Spleen (tissue), 11 donors: ENCODE data around the gene MAP4K4. TPM values are rescaled to one million over a fixed set of nuclear protein-coding genes. Genes with fewer than 3 reads are reported as not detected.

ENCODE experiments used
- DNase-seq: peaks from one replicate; pipeline ENCODE4 v3.0.0-alpha.2; 2020
- H3K27ac ChIP-seq, 8 donors: fragments of 200-600 bp; sonication (generic) in 7 of 8; 1 replicate in 4 of 8; 2 replicates in 4 of 8; pipeline versions ENCODE4 v1.5.0 to v1.8.0; 2016 to 2021; ENCODE audit warnings: inconsistent platforms in 4 of 8, mild to moderate bottlenecking in 4 of 8, moderate library complexity in 1 of 8
- H3K27me3 ChIP-seq, 7 donors: fragments of 200-600 bp; sonication (generic) in 6 of 7; replicated peaks in 1 of 7; 1 replicate in 4 of 7; 2 replicates in 3 of 7; pipeline versions ENCODE4 v1.5.0 to v1.8.0; 2016 to 2021; ENCODE audit warnings: inconsistent platforms in 3 of 7, mild to moderate bottlenecking in 1 of 7
- H3K36me3 ChIP-seq, 6 donors: fragments of 200-600 bp; sonication (generic) in 5 of 6; 1 replicate in 4 of 6; 2 replicates in 2 of 6; pipeline versions ENCODE4 v1.5.0 to v1.8.0; 2016 to 2021; ENCODE audit warnings: inconsistent platforms in 2 of 6
- H3K4me1 ChIP-seq, 6 donors: fragments of 200-600 bp; sonication (generic) in 5 of 6; 1 replicate in 3 of 6; 2 replicates in 3 of 6; pipeline versions ENCODE4 v1.5.0 to v1.8.0; 2016 to 2021; ENCODE audit warnings: inconsistent platforms in 3 of 6
- H3K4me3 ChIP-seq, 8 donors: fragments of 200-600 bp; sonication (generic) in 7 of 8; 1 replicate in 4 of 8; 2 replicates in 4 of 8; pipeline versions ENCODE4 v1.5.0 to v1.8.0; 2016 to 2021; ENCODE audit warnings: inconsistent platforms in 4 of 8, mild to moderate bottlenecking in 4 of 8, moderate library complexity in 2 of 8
- H3K9me3 ChIP-seq, 8 donors: fragments of 200-600 bp; sonication (generic) in 7 of 8; 1 replicate in 4 of 8; 2 replicates in 4 of 8; pipeline versions ENCODE4 v1.5.0 to v1.8.0; 2016 to 2021; ENCODE audit warnings: inconsistent platforms in 4 of 8
- POLR2A ChIP-seq, 3 donors: fragments of 450-650 bp; IDR thresholded peaks; one replicate each; pipeline ENCODE4 v1.5.1; 2017; ENCODE audit warnings: antibody characterized with exemption in 3 of 3, mild to moderate bottlenecking in 1 of 3
- POLR2AphosphoS5 ChIP-seq, 3 donors: sonication (generic); formaldehyde crosslinking; IDR thresholded peaks; one replicate each; pipeline ENCODE4 v1.5.1; 2017; ENCODE audit warnings: antibody characterized with exemption in 3 of 3
- WGBS, 5 donors: extraction: QIAGEN DNeasy Blood & Tissue Kit in 3 of 5; methylation state at CpG; one replicate each; pipeline versions ENCODE4 v1.1.5 to v1.1.7; 2013 to 2018; 5-methylcytosine and 5-hydroxymethylcytosine counted together
- intact Hi-C: fragments of 100-400 bp; cut with DNase I; formaldehyde crosslinking; loops from one replicate; pipeline ENCODE4 v1.15.0; 2023; ENCODE audit warnings: low total_unique reads
- polyA plus RNA-seq, 3 donors: library from polyadenylated mRNA; stranded (reverse); fragments of 200-250 nt; gene quantifications; one replicate each; pipeline ENCODE4 v1.2.1, GENCODE V29; 2013
- total RNA-seq, 7 donors: library from RNA; depleted of rRNA in 3 of 7; stranded (reverse); fragments of >200 nt in 3 of 7; fragmentation: NEBNext Ultra II Directional in 4 of 7; extraction: Animal tissue kit (Norgen Biotek cat#: 25700) in 4 of 7; gene quantifications; one replicate each; pipeline versions ENCODE4 v1.1.0 to v1.2.1, GENCODE V29; 2016 to 2021
- TF ChIP-seq, protein P1 (sequence below), 11 experiments: fragments of 200-600 bp in 7 of 11; fragments of 450-650 bp in 4 of 11; sonication (generic) in 4 of 11; IDR thresholded peaks in 8 of 11; conservative IDR thresholded peaks in 3 of 11; 1 replicate in 7 of 11; 2 replicates in 4 of 11; pipeline versions ENCODE4 v1.4.0 to v1.8.0; 2016 to 2021; ENCODE audit warnings: antibody characterized with exemption in 11 of 11, inconsistent platforms in 4 of 11, mild to moderate bottlenecking in 1 of 11
- donor health status: healthy with polysubstance abuse.
- donor health status: DM: no; HTN: no; CAD: no; lungs with moderate emphysema.
- donor health status: DM: no; HTN: no; CAD: no.
- donor health status: Bipolar disorder and iron deficiency.
- donor health status: healthy.
- donor health status: DM: no; HTN: no; CAD: no.
- donor health status: DM: yes; HTN: yes; CAD: no.

The MAP4K4 gene
- total and polyA plus RNA-seq, 10 donors = 16.7 to 108 (median 71.7) TPM

DNA sequence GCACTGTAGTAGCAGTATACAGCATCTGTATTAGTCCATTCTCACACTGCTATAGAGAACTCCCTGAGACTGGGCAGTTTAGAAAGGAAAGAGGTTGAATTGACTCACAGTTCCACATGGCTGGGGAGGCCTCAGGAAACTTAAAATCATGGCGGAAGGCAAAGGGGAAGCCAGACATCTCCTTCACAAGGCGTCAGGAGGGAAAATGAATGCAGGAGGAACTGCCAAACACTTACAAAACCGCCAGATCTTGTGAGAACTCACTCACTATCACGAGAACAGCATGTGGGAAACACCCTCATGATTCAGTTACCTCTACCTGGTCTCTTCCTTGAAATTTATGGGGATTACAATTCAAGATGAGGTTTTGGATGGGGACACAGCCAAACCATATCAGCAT, 25.4 kb downstream of the MAP4K4 start:
- H3K27me3 ChIP-seq = no peaks in the 10 kb centered on the region
- H3K4me3 ChIP-seq = peak overlapping the region in 1 of 8 donors; percentile 34
- no peaks in the 10 kb centered on the region for H3K9me3 ChIP-seq
- 41 to 77% (median 62%) methylated on average over 4 of the region's 4 CpGs for WGBS, 5 donors
- H3K36me3 ChIP-seq = no peaks in the 10 kb centered on the region
- H3K27ac ChIP-seq = peak overlapping the region in 6 of 8 donors; percentile 30 to 92 (median 47)
- intact Hi-C loops = no loop called here
- no peak for DNase-seq
- peak in 1 of 3 donors; percentile 68 for TF ChIP-seq POLR2AphosphoS5 (IDR thresholded peaks at IDR 0.05)
- TF ChIP-seq POLR2A (IDR thresholded peaks at IDR 0.05) = no peak
- H3K4me1 ChIP-seq = peaks cover 13 to 100% (median 91%) of the 10 kb centered on the region in 6 donors

DNA sequence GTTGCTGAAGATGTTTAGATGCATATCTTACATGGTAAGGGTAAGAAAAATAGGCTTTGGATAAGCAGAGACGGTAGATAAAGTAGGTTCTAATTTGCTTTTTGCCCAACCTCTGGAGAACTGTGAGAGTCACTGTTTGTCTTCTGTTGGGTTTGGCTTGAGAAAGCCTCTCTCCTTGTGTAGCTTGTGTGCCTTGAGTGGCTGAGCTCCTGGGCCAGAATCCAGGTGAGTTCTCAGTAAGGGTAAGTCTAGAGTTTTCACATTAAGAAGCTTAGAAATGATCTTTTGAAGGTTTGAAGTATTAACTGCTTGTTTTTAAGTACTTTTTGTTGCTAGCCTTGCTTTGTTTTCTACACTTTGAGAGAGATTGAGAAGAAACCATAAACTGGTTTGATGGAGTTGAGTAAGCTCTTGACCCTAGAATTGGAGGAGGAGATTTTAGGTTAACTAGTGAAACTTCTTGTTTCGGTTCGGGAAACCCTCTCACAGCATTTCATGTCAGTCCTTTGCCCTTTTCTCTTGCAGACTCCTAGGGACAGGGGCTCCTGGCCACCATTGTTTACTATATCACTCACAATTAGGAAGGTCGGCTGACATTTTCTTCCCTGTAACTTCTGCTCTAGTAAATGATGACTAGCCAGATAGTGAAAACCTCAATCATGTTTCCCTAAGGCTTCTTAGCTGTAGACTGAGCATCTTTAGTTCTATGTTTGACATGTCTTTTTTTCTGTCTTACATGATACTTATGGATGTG, 26.0 kb downstream of the MAP4K4 start:
- no peaks in the 10 kb centered on the region for H3K36me3 ChIP-seq
- no peak for DNase-seq
- TF ChIP-seq POLR2AphosphoS5 (IDR thresholded peaks at IDR 0.05) (no peak), POLR2A (IDR thresholded peaks at IDR 0.05) (no peak)
- TF ChIP-seq, protein P1, sequence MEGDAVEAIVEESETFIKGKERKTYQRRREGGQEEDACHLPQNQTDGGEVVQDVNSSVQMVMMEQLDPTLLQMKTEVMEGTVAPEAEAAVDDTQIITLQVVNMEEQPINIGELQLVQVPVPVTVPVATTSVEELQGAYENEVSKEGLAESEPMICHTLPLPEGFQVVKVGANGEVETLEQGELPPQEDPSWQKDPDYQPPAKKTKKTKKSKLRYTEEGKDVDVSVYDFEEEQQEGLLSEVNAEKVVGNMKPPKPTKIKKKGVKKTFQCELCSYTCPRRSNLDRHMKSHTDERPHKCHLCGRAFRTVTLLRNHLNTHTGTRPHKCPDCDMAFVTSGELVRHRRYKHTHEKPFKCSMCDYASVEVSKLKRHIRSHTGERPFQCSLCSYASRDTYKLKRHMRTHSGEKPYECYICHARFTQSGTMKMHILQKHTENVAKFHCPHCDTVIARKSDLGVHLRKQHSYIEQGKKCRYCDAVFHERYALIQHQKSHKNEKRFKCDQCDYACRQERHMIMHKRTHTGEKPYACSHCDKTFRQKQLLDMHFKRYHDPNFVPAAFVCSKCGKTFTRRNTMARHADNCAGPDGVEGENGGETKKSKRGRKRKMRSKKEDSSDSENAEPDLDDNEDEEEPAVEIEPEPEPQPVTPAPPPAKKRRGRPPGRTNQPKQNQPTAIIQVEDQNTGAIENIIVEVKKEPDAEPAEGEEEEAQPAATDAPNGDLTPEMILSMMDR (IDR thresholded peaks at IDR 0.05 in 8 of 11, conservative IDR thresholded peaks at IDR 0.05 in 3 of 11) = no peak
- H3K9me3 ChIP-seq = no peaks in the 10 kb centered on the region
- intact Hi-C loops = no loop called here
- peaks cover 13 to 100% (median 92%) of the 10 kb centered on the region in 6 donors for H3K4me1 ChIP-seq
- H3K4me3 ChIP-seq = peak overlapping the region in 1 of 8 donors; percentile 34
- peak overlapping the region in 7 of 8 donors; percentile 4 to 92 (median 43) for H3K27ac ChIP-seq
- H3K27me3 ChIP-seq = no peaks in the 10 kb centered on the region
- 70 to 86% (median 74%) methylated on average over 4 of the region's 4 CpGs for WGBS, 5 donors

DNA sequence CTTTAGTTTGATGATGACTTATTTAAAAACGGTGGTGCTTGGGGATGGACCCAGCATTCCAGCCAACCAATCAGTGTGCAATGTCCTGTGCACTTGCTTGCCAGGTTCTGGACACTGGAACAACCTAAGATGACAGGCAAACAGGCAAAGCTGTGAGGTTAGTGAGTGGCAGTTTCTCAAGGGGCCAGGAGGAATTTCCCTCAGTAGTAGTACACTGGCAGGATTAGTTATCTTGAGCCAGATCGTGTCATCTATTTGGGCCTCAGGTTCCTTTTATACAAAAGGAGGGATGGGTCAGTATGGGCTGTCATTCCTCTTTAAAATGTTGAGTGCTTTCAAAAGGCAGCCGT, 26.6 kb downstream of the MAP4K4 start:
- H3K4me3 ChIP-seq = peak overlapping the region in 1 of 8 donors; percentile 34
- TF ChIP-seq, protein P1 (IDR thresholded peaks at IDR 0.05 in 8 of 11, conservative IDR thresholded peaks at IDR 0.05 in 3 of 11) = no peak
- TF ChIP-seq POLR2A (IDR thresholded peaks at IDR 0.05) = no peak
- TF ChIP-seq POLR2AphosphoS5 (IDR thresholded peaks at IDR 0.05) = no peak

DNA sequence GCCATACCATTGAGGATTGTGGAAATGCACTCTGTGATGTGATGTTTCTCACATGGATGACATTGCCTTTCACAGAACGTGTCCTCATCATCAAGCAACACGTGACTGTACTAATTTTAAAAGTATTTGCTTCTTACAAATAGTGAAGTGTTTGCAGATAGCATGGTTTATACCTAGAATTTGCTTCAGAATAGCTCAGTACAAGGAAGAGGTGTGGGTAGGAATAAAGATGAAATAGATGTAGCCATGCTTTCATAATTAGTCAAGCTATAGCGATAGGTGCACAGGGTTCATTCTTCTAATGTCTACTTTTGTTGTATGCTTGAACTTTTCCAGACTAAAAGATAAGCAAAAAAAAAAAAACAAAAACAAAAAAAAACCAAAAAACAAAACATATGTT, 27.5 kb downstream of the MAP4K4 start:
- intact Hi-C loops = no loop called here
- DNase-seq = no peak
- Histone ChIP-seq H3K9me3 (no peaks in the 10 kb centered on the region), H3K27me3 (no peaks in the 10 kb centered on the region), H3K36me3 (no peaks in the 10 kb centered on the region), H3K4me3 (no peak overlapping the region), H3K4me1 (peaks cover 7 to 100% (median 90%) of the 10 kb centered on the region in 6 donors), H3K27ac (peak overlapping the region in 1 of 8 donors; percentile 92)
- TF ChIP-seq, protein P1 (IDR thresholded peaks at IDR 0.05 in 8 of 11, conservative IDR thresholded peaks at IDR 0.05 in 3 of 11) = no peak
- no peak for TF ChIP-seq POLR2AphosphoS5 (IDR thresholded peaks at IDR 0.05)
- no peak for TF ChIP-seq POLR2A (IDR thresholded peaks at IDR 0.05)
- WGBS, 5 donors = 77 to 84% (median 80%) methylated on average over 3 of the region's 3 CpGs

More for the DNA sequence above, 26.6 kb downstream of the MAP4K4 start:
- Histone ChIP-seq H3K36me3 (no peaks in the 10 kb centered on the region), H3K9me3 (no peaks in the 10 kb centered on the region), H3K4me1 (peaks cover 11 to 100% (median 90%) of the 10 kb centered on the region in 6 donors), H3K27ac (peak overlapping the region in 5 of 8 donors; percentile 15 to 92 (median 51)), H3K27me3 (no peaks in the 10 kb centered on the region)
- 63 to 74% (median 70%) methylated on average over 3 of the region's 3 CpGs for WGBS, 5 donors
- intact Hi-C loops = no loop called here
- no peak for DNase-seq
